WERI-Rb-1 (cell line): Measurements from ENCODE around the gene TOM1L2.

Experiments used
- DNase-seq: peaks from one replicate; pipeline ENCODE4 v3.0.0-alpha.2; 2020
- H3K27ac ChIP-seq: fragments of 250-450 bp; sonication (Bioruptor Pico); 2 replicates; pipeline ENCODE4 v1.5.1; 2020; ENCODE audit warnings: mild to moderate bottlenecking, moderate library complexity
- H3K27me3 ChIP-seq: fragments of 250-450 bp; sonication (Bioruptor Pico); 2 replicates; pipeline ENCODE4 v1.5.1; 2021; ENCODE audit warnings: mild to moderate bottlenecking, low read depth, moderate library complexity; ENCODE audit not compliant: insufficient read depth, severe bottlenecking
- H3K36me3 ChIP-seq: fragments of 250-450 bp; sonication (Bioruptor Pico); 2 replicates; pipeline ENCODE4 v1.5.1; 2020; ENCODE audit warnings: mild to moderate bottlenecking, moderate library complexity
- H3K4me3 ChIP-seq: 2 replicates; pipeline ENCODE4 v1.5.1; 2011; ENCODE audit warnings: low read depth, mild to moderate bottlenecking, control low read depth, low read length
- H3K9me3 ChIP-seq: fragments of 250-450 bp; sonication (Bioruptor Pico); 2 replicates; pipeline ENCODE4 v1.5.1; 2021; ENCODE audit warnings: mild to moderate bottlenecking, moderate library complexity; ENCODE audit not compliant: severe bottlenecking
- CTCF ChIP-seq: IDR thresholded peaks from 2 replicates; pipeline ENCODE4 v1.5.1; 2011; ENCODE audit warnings: low read depth, mild to moderate bottlenecking, control low read depth, inconsistent platforms, low read length

TOM1L2 gene

DNA sequence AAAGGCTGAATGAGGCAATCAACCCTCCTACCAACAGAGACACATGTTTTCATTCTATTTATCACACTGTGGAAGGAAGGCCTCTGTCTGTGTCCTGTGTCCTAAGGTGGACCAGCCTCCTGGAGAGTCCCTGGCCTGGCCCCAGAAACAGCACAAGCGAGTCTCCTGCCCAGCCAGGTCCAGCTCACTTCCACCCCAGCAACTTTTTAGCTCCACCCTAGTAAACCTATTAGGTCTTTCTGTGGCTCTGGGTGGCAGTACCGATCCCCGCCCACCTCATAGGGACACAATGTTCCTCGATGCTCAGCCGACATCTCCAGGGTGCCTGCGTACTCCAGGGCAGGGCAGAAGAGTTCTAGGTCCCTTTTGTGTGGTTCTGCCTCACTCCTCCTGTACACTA, 11.2 kb upstream of the TOM1L2 start:
- no peaks in the 10 kb centered on the region for H3K36me3 ChIP-seq
- no peak overlapping the region for H3K4me3 ChIP-seq
- no peaks in the 10 kb centered on the region for H3K27me3 ChIP-seq
- TF ChIP-seq CTCF, result no peak
- no peak overlapping the region for H3K27ac ChIP-seq
- H3K9me3 ChIP-seq, result no peaks in the 10 kb centered on the region
- DNase-seq, result no peak

DNA sequence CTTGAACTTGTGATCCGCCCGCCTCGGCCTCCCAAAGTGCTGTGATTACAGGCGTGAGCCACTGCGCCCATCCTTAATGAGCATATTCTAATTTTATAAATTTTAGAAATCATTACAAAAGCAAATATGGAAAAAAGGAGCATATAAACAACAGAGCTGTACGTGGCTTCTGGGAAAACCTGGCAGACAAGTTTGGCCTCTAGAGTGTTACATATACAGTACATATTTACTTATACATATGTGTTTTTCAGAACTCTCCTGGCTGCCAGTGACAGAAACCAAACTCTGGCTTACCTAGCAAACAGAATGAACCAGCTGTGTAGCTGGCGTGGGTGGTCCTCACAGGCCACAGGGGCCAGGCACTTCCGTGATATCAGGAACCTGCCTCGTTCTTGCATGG, 10.6 kb upstream of the TOM1L2 start:
- H3K36me3 ChIP-seq, result no peaks in the 10 kb centered on the region
- H3K4me3 ChIP-seq, result no peak overlapping the region

DNA sequence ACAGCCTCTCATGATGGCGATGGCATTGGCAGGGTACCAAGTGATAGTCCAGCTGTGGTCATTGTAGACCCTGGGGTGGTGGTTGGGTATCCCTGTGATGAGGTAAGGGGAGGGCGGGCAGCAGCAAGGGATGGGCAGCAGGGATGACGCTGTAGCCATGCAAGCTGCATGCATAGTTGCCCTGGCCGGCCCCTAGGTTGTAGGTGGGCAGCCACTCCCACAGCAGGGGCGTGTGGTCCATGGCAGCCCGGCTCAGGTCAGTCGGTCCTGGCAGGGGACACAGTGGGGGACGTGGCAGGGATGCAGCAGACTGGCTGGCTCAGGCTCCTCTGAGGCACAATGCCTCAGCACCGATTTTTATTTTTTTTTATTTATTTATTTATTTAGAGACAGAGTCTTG, 9.1 kb upstream of the TOM1L2 start:
- H3K36me3 ChIP-seq, result no peaks in the 10 kb centered on the region
- H3K4me3 ChIP-seq, result no peak overlapping the region
- no peaks in the 10 kb centered on the region for H3K27me3 ChIP-seq
- TF ChIP-seq CTCF, result no peak
- H3K27ac ChIP-seq, result no peak overlapping the region
- no peak for DNase-seq
- H3K9me3 ChIP-seq, result no peaks in the 10 kb centered on the region

More for the DNA sequence above, 10.6 kb upstream of the TOM1L2 start:
- Histone ChIP-seq H3K27ac (no peak overlapping the region), H3K27me3 (no peaks in the 10 kb centered on the region), H3K9me3 (no peaks in the 10 kb centered on the region)
- no peak for TF ChIP-seq CTCF
- DNase-seq, result no peak

- no peak for TF ChIP-seq CTCF
- Histone ChIP-seq H3K9me3 (no peaks in the 10 kb centered on the region), H3K36me3 (no peaks in the 10 kb centered on the region), H3K4me3 (no peak overlapping the region), H3K27ac (no peak overlapping the region), H3K27me3 (no peaks in the 10 kb centered on the region)
- no peak for DNase-seq
Observed at GRCh38 chr17:17979778-17980177, 7.6 kb upstream of the TOM1L2 start.

GRCh38 chr17:17978481-17979424, 6.6 kb upstream of the TOM1L2 start:
- DNase-seq, result no peak
- Histone ChIP-seq H3K36me3 (no peaks in the 10 kb centered on the region), H3K27ac (no peak overlapping the region), H3K9me3 (no peaks in the 10 kb centered on the region), H3K4me3 (no peak overlapping the region), H3K27me3 (no peaks in the 10 kb centered on the region)
- no peak for TF ChIP-seq CTCF
